Heart left ventricle (tissue), 13 donors: ENCODE results near the gene KCNA1.

Source experiments
- POLR2A ChIP-seq, 2 donors: fragments of 450-650 bp; IDR thresholded peaks; one replicate each; pipeline ENCODE4 v1.6.1; 2017; ENCODE audit warnings: antibody characterized with exemption in 2 of 2, mild to moderate bottlenecking in 2 of 2, moderate library complexity in 2 of 2
- TF ChIP-seq, protein P1 (sequence below), 12 donors: fragments of 200-600 bp; sonication (generic) in 4 of 12; IDR thresholded peaks; one replicate each; pipeline versions ENCODE4 v1.5.0 to v1.8.0; 2018 to 2022; ENCODE audit warnings: antibody characterized with exemption in 12 of 12, mild to moderate bottlenecking in 5 of 12
- donor health status: ischemic (EF 13 %, LVEDD 7.1; RV severe dilation, severe dysfunction).
- donor health status: DM: no; HTN: yes; CAD: no.
- donor health status: DM: no; HTN: no; CAD: no.
- donor health status: ischemic (EF 25% LVEDD 6.9; RV normal size, moderate dysfunction).
- donor health status: ischemic (EF 25% LVEDD 5.7; RV mildly dilated, moderate dysfunction).
- donor health status: ischemic (EF 35%, LVEDD 5.7; RV mildly dilated, moderate dysfunction).
- donor health status: nonischemic (EF 11% LVEDD 7.7; RV severe dilation, severe dysfunction).
- donor health status: DM: yes; HTN: yes; CAD: no.
- donor health status: PGD.
- donor health status: ischemic (EF 29% LVEDD 5.4; RV normal size, mild dysfunction).
- donor health status: nonischemic (EF 23%, LVEDD 6.1; RV moderate dilation, normal function).

DNA sequence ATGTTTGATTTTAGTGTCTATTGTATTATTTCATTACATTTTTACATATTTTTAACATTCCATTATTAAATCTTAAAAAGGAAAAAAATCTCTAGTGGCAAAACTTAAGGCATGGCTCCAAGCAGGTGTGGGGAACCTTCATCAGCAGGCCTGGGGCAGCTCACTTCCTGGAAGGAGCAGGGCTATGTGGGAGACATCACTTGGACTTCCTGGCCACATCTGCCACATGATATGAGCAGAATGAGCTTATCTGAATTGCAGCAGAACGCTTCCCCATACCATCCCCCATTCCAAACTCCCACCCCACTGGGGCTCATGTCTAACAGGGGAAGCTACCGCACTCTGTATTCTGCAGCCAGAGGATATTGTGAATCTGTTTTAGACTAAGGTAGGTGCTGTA is 35.0 kb upstream of the KCNA1 start:
- TF ChIP-seq, protein P1, sequence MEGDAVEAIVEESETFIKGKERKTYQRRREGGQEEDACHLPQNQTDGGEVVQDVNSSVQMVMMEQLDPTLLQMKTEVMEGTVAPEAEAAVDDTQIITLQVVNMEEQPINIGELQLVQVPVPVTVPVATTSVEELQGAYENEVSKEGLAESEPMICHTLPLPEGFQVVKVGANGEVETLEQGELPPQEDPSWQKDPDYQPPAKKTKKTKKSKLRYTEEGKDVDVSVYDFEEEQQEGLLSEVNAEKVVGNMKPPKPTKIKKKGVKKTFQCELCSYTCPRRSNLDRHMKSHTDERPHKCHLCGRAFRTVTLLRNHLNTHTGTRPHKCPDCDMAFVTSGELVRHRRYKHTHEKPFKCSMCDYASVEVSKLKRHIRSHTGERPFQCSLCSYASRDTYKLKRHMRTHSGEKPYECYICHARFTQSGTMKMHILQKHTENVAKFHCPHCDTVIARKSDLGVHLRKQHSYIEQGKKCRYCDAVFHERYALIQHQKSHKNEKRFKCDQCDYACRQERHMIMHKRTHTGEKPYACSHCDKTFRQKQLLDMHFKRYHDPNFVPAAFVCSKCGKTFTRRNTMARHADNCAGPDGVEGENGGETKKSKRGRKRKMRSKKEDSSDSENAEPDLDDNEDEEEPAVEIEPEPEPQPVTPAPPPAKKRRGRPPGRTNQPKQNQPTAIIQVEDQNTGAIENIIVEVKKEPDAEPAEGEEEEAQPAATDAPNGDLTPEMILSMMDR (IDR thresholded peaks at IDR 0.05): no peak
- no peak for TF ChIP-seq POLR2A (IDR thresholded peaks at IDR 0.05)
